Mononuclear cell (primary cell): Measurements from ENCODE around the gene KLF16. TPM values are rescaled to one million over a fixed set of nuclear protein-coding genes. Genes with fewer than 3 reads are reported as not detected.

Experiments
- H3K27me3 ChIP-seq: 2 replicates; pipeline ENCODE4 v1.6.0; 2011; ENCODE audit warnings: low read length, control low read depth; ENCODE audit not compliant: insufficient read depth
- H3K4me1 ChIP-seq: 2 replicates; pipeline ENCODE4 v1.5.1; 2011; ENCODE audit warnings: mild to moderate bottlenecking, low read length, control low read depth; ENCODE audit not compliant: insufficient read depth
- H3K4me3 ChIP-seq: 2 replicates; pipeline ENCODE4 v1.5.1; 2011; ENCODE audit warnings: mild to moderate bottlenecking, low read length, moderate library complexity
- H3K9me3 ChIP-seq: 2 replicates; pipeline ENCODE4 v1.5.1; 2011; ENCODE audit warnings: low read depth, mild to moderate bottlenecking, control low read depth, low read length
- total RNA-seq: library from RNA; depleted of rRNA; stranded (reverse); fragments of >200 nt; gene quantifications from one replicate; pipeline ENCODE4 v1.2.3, GENCODE V29; 2012

Gene KLF16
- total RNA-seq, 1 donor: 12.4 TPM

DNA sequence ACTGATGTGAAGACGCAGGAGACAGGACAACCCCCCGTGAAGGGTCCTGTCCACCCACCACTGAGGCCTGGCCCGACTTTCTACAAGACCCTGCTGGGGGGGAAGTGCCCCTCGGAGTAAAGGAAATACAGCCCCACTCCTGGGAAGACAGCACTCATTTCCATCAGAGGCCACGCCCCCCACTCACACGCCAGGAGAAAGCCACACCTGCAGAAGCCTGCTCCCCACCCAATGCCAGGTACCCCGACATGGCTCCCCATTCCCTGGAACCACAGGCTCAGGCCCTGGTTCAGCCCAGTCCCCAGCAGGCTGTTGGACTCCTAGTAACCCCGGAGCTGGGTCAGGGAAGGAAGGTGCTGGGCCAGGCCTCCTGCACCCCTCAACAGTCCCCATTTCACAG, 40.4 kb downstream of the KLF16 start:
- Histone ChIP-seq H3K27me3 (no peaks in the 10 kb centered on the region), H3K9me3 (no peaks in the 10 kb centered on the region), H3K4me3 (no peak overlapping the region), H3K4me1 (no peaks in the 10 kb centered on the region)

GRCh38 chr19:1822210-1822609, 41.2 kb downstream of the KLF16 start:
- no peak overlapping the region for H3K4me3 ChIP-seq
- H3K9me3 ChIP-seq: no peaks in the 10 kb centered on the region
- H3K27me3 ChIP-seq: no peaks in the 10 kb centered on the region
- no peaks in the 10 kb centered on the region for H3K4me1 ChIP-seq

GRCh38 chr19:1819341-1820255, 43.8 kb downstream of the KLF16 start:
- no peak overlapping the region for H3K4me3 ChIP-seq
- no peaks in the 10 kb centered on the region for H3K4me1 ChIP-seq
- no peaks in the 10 kb centered on the region for H3K9me3 ChIP-seq
- no peaks in the 10 kb centered on the region for H3K27me3 ChIP-seq

GRCh38 chr19:1818549-1819195, 44.7 kb downstream of the KLF16 start:
- H3K4me1 ChIP-seq: peaks cover 2% of the 10 kb centered on the region
- H3K4me3 ChIP-seq: no peak overlapping the region
- H3K27me3 ChIP-seq: no peaks in the 10 kb centered on the region
- H3K9me3 ChIP-seq: no peaks in the 10 kb centered on the region

- H3K4me3 ChIP-seq: no peak overlapping the region
- no peaks in the 10 kb centered on the region for H3K9me3 ChIP-seq
- peaks cover 12% of the 10 kb centered on the region for H3K4me1 ChIP-seq
- H3K27me3 ChIP-seq: no peaks in the 10 kb centered on the region
Observed at GRCh38 chr19:1817553-1818179, 45.7 kb downstream of the KLF16 start.

DNA sequence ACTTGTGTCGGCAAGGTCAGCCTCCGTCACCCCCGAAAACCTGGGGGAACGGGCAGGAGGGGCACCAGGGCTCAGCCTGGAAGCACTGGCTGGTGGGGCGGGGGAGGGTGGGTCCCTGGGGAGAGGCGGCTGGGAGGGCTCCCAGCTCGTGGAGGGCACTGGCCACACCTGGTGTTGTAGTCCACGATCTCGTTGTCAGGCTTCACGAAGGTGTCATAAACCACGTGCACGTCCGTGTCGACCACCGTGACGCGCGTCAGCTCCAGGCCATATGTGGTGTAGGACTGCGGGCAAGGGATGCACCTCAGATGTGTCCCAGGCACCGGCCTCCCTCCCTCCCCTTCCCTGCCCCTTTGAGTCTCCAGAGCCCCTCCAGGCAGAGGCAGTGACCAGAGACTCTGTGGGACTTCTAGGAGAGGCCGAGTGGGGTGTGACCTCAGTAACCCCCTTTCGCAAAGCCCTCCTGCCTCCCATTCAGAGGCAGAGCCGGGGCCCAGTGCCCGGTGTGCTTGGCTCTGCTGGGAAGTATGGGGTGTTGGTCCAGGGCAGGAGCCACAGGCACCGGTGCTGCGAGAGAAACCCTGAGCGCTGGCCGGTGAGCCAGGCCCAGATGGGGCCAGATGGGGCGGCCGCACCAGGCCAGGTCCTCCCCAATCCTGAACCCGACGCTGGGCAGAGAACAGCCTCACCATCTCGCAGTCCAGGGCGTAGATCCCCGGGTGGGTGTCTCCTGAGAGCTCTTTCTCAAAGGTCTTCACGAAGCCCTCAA, 46.7 kb downstream of the KLF16 start:
- no peak overlapping the region for H3K4me3 ChIP-seq
- peaks cover 16% of the 10 kb centered on the region for H3K4me1 ChIP-seq
- H3K9me3 ChIP-seq: no peaks in the 10 kb centered on the region
- no peaks in the 10 kb centered on the region for H3K27me3 ChIP-seq

DNA sequence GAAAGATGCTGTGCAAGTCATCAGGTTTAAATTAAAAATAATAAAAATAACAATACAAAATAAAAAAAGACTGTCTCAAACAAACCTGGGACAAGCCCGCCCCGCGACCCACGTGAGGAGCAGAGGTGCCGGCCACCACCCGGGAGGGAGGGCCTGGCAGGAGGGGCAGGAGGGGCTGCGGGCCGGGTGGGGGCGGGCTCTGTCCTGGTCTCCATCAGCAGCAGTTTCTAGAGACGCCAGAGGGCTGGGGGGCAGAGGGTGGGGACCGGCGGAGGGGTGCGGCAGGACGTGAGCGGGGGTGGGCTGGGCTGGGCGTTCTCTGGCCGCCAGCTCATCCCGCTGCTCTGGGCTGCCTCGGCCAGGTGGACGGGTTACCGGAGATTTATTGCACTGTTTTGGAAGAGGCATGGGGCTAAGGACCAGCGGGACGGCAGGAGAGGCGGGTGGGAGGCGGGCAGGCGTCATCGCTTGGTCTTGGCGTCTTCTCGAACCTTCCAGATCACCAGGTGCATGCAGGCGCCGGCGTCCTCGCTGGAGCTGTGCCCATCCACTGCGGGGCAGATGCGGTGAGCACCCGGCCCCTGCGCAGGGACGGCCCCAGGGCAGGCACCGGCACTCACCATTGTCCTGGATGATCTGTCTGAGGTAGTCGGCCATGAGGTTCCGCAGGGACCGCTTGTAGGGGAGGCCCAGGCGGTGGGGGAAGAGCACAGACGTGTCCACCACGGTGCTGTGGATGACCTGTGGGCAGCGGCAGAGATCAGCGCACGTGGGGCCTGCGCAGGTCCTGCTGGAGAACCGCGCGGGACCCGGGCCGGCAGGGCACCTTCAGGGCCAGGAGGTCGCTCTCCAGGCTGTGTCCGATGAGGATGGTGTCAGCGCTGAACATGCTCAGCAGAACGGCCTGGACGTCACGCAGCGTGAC, 47.5 kb downstream of the KLF16 start:
- Histone ChIP-seq H3K4me3 (no peak overlapping the region), H3K27me3 (no peaks in the 10 kb centered on the region), H3K4me1 (peaks cover 21% of the 10 kb centered on the region), H3K9me3 (no peaks in the 10 kb centered on the region)

- Histone ChIP-seq H3K9me3 (no peaks in the 10 kb centered on the region), H3K4me3 (no peak overlapping the region), H3K4me1 (peaks cover 21% of the 10 kb centered on the region), H3K27me3 (no peaks in the 10 kb centered on the region)
Observed at GRCh38 chr19:1814833-1815604, 48.4 kb downstream of the KLF16 start.

DNA sequence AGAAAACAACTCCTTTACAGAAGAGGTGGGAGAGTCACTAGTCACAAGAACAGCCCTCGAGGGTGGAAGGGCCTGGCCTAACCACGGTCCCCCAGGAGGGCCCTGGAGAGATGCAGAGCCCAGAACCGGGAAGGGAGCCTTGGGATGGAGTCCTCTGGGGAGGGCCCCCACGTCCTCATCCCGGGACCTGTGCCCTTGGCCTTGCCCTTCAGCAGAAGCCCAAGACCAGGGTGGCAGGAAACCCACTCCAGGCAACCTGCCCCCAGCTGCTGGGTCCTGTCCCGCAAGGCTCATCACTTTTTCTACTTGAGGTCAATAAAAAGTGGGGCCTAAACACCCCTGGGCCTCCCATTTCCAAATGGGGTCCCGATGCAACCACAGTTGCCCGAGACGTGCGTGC, 49.0 kb downstream of the KLF16 start:
- H3K4me3 ChIP-seq: no peak overlapping the region
- H3K4me1 ChIP-seq: peaks cover 21% of the 10 kb centered on the region
- no peaks in the 10 kb centered on the region for H3K27me3 ChIP-seq
- no peaks in the 10 kb centered on the region for H3K9me3 ChIP-seq

DNA sequence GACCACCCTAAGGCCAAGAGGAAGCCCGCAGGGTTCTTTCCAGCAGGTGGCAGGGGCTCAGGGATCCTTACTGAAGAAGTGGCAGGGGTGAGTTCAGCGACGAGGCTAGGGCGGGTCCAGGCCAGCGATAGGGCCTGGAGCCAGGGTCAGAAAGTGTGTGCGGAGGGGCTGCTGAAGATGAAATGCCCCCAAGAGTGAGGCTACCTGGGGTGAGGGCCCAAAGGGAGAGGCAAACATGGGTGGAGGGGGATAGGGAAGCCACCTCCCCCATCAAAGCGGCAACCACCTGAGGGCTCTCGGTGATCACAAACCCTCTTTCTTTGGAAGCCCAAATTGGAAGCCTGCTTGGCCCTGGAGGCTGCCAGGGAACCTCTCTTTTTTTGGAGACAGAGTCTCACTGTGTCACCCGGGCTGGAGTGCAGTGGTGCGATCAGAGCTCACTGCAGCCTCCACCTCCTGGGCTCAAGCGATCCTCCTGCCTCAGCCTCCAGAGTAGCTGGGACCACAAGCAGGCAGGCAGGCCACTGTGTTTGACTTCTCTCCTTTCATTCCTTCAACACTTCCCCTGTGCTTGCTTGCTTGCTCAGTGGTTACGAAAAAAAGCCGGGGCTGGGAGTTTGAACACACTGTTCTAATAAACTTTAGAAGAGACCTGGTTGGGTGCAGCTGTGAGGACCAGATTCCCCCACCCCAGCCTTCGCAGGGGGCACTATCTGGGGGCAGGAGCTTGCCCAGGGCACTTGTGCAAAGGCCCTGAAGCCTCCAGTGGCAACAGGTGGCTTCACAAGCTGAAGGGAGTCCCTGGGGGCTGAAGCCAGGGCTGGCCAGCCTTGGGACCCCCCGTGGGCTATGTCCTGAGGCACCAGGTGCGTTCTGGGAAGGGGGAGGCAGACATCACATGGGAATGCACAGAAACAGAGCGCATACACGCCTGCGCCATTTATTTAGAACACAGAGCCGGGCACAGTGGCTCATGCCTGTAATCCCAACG, 49.9 kb downstream of the KLF16 start:
- Histone ChIP-seq H3K4me3 (peak overlapping the region; percentile 45), H3K9me3 (no peaks in the 10 kb centered on the region), H3K4me1 (peaks cover 21% of the 10 kb centered on the region), H3K27me3 (no peaks in the 10 kb centered on the region)

GRCh38 chr19:1812426-1813191, 50.8 kb downstream of the KLF16 start:
- no peaks in the 10 kb centered on the region for H3K27me3 ChIP-seq

GRCh38 chr19:1811942-1812425, 51.4 kb downstream of the KLF16 start, which contains the start of gene ATP8B3:
Gene ATP8B3 (minus strand): TSS chr19:1812276. CDS start chr19:1811736, 540 bp downstream.
- Histone ChIP-seq H3K9me3 (no peaks in the 10 kb centered on the region), H3K27me3 (no peaks in the 10 kb centered on the region), H3K4me1 (peaks cover 21% of the 10 kb centered on the region), H3K4me3 (peak within 1 kb of the TSS; percentile 45)

More at GRCh38 chr19:1812426-1813191, 50.8 kb downstream of the KLF16 start:
- H3K4me3 ChIP-seq: peak overlapping the region; percentile 45
- peaks cover 21% of the 10 kb centered on the region for H3K4me1 ChIP-seq
- no peaks in the 10 kb centered on the region for H3K9me3 ChIP-seq
